Mesothelial cell of epicardium (in vitro differentiated cells): Measurements from ENCODE around the gene NUTM2G. TPM values are rescaled to one million over a fixed set of nuclear protein-coding genes. Genes with fewer than 3 reads are reported as not detected.
"Not testable (repeated sequence)": the region's sequence is repeated elsewhere in the genome, so short reads cannot be mapped to it uniquely, and the experiment has no call there.

Experiments
- DNase-seq, 2 experiments: peaks; one replicate each; pipeline ENCODE4 v3.0.0; 2021; ENCODE audit warnings: low spot score in 2 of 2; ENCODE audit not compliant: unreplicated experiment in 2 of 2
- H3K27ac Mint-ChIP-seq: 2 replicates; pipeline ENCODE4 v1.8.0; 2021; ENCODE audit warnings: mixed read lengths
- H3K27me3 Mint-ChIP-seq: 2 replicates; pipeline ENCODE4 v1.8.0; 2021; ENCODE audit warnings: low read depth, mixed read lengths
- H3K36me3 Mint-ChIP-seq: 2 replicates; pipeline ENCODE4 v1.8.0; 2021; ENCODE audit warnings: mixed read lengths
- H3K4me1 Mint-ChIP-seq: 2 replicates; pipeline ENCODE4 v1.8.0; 2021; ENCODE audit warnings: mixed read lengths
- H3K4me3 Mint-ChIP-seq: 2 replicates; pipeline ENCODE4 v1.8.0; 2021; ENCODE audit warnings: mild to moderate bottlenecking, moderate library complexity, mixed read lengths
- H3K9me3 Mint-ChIP-seq: 2 replicates; pipeline ENCODE4 v1.8.0; 2021; ENCODE audit warnings: mixed read lengths
- CTCF ChIP-seq: fragments of 200-600 bp; sonication (generic); IDR thresholded peaks from one replicate; pipeline ENCODE4 v1.5.0; 2021; ENCODE audit warnings: antibody characterized with exemption; ENCODE audit not compliant: unreplicated experiment
- total RNA-seq: library from RNA; stranded (reverse); gene quantifications from 3 replicates; pipeline ENCODE4 v1.2.1, GENCODE V29; 2021

NUTM2G gene
- total RNA-seq: 0.16 to 0.20 TPM in 2 of 3 replicates, not detected in the other

GRCh38 chr9:96928543-96928942 is at the start of gene NUTM2G:
Gene NUTM2G, plus strand, starts transcription at chr9:96928843. Its CDS starts 182 bp downstream, at chr9:96929025.
- not testable (repeated sequence) for H3K9me3 Mint-ChIP-seq, DNase-seq, H3K27me3 Mint-ChIP-seq, H3K4me1 Mint-ChIP-seq, H3K36me3 Mint-ChIP-seq, H3K4me3 Mint-ChIP-seq, H3K27ac Mint-ChIP-seq

- no peak for DNase-seq
- no peak for TF ChIP-seq CTCF
- Mint-ChIP-seq H3K4me1 (no peaks in the 10 kb centered on the region), H3K36me3 (peaks cover 18% of the 10 kb centered on the region), H3K27me3 (no peaks in the 10 kb centered on the region), H3K9me3 (peaks cover 20% of the 10 kb centered on the region), H3K4me3 (no peak overlapping the region), H3K27ac (no peak overlapping the region)
Measured at GRCh38 chr9:96883922-96884321, 44.7 kb upstream of the NUTM2G start.

GRCh38 chr9:96884443-96884842 is 44.2 kb upstream of the NUTM2G start:
- H3K9me3 Mint-ChIP-seq: peaks cover 20% of the 10 kb centered on the region
- DNase-seq: no peak
- H3K27me3 Mint-ChIP-seq: no peaks in the 10 kb centered on the region
- H3K4me3 Mint-ChIP-seq: no peak overlapping the region
- no peak overlapping the region for H3K27ac Mint-ChIP-seq
- TF ChIP-seq CTCF: no peak
- H3K36me3 Mint-ChIP-seq: peaks cover 18% of the 10 kb centered on the region
- H3K4me1 Mint-ChIP-seq: no peaks in the 10 kb centered on the region

GRCh38 chr9:96885424-96885823 is 43.2 kb upstream of the NUTM2G start:
- no peak for DNase-seq
- Mint-ChIP-seq H3K4me1 (no peaks in the 10 kb centered on the region), H3K4me3 (no peak overlapping the region), H3K36me3 (peaks cover 24% of the 10 kb centered on the region), H3K27me3 (no peaks in the 10 kb centered on the region), H3K9me3 (peaks cover 20% of the 10 kb centered on the region), H3K27ac (no peak overlapping the region)
- no peak for TF ChIP-seq CTCF

- H3K27me3 Mint-ChIP-seq: no peaks in the 10 kb centered on the region
- H3K9me3 Mint-ChIP-seq: peaks cover 20% of the 10 kb centered on the region
- no peaks in the 10 kb centered on the region for H3K4me1 Mint-ChIP-seq
- TF ChIP-seq CTCF: no peak
- DNase-seq: no peak
- peak overlapping the region; percentile 16 for H3K27ac Mint-ChIP-seq
- peaks cover 37% of the 10 kb centered on the region for H3K36me3 Mint-ChIP-seq
- H3K4me3 Mint-ChIP-seq: no peak overlapping the region
Measured at GRCh38 chr9:96888591-96888990, 40.1 kb upstream of the NUTM2G start.

GRCh38 chr9:96892131-96892530 is 36.5 kb upstream of the NUTM2G start:
- no peak for DNase-seq
- H3K36me3 Mint-ChIP-seq: peaks cover 34% of the 10 kb centered on the region
- no peaks in the 10 kb centered on the region for H3K27me3 Mint-ChIP-seq
- no peak overlapping the region for H3K27ac Mint-ChIP-seq
- H3K4me3 Mint-ChIP-seq: no peak overlapping the region
- H3K9me3 Mint-ChIP-seq: peaks cover 3% of the 10 kb centered on the region
- TF ChIP-seq CTCF: no peak
- H3K4me1 Mint-ChIP-seq: no peaks in the 10 kb centered on the region

GRCh38 chr9:96900010-96900409 is 28.6 kb upstream of the NUTM2G start:
- not testable (repeated sequence) for H3K4me3 Mint-ChIP-seq, H3K36me3 Mint-ChIP-seq, H3K27me3 Mint-ChIP-seq, H3K27ac Mint-ChIP-seq, DNase-seq, H3K4me1 Mint-ChIP-seq, H3K9me3 Mint-ChIP-seq

GRCh38 chr9:96904947-96905722 is 23.5 kb upstream of the NUTM2G start:
- H3K27me3 Mint-ChIP-seq, DNase-seq, H3K36me3 Mint-ChIP-seq, H3K9me3 Mint-ChIP-seq, H3K27ac Mint-ChIP-seq, H3K4me3 Mint-ChIP-seq, H3K4me1 Mint-ChIP-seq: not testable (repeated sequence)

- not testable (repeated sequence) for H3K27me3 Mint-ChIP-seq, H3K4me3 Mint-ChIP-seq, H3K27ac Mint-ChIP-seq, DNase-seq, H3K9me3 Mint-ChIP-seq, H3K36me3 Mint-ChIP-seq, H3K4me1 Mint-ChIP-seq
Measured at GRCh38 chr9:96908479-96908878, 20.2 kb upstream of the NUTM2G start.
